RWPE2 (cell line): ENCODE data around the gene PLEKHA8.
"Not testable (repeated sequence)": the region's sequence is repeated elsewhere in the genome, so short reads cannot be mapped to it uniquely, and the experiment has no call there.

Experiments used
- ATAC-seq: fragments of 200-7000 bp; cut with Tn5 transposase; 3 replicates; pipeline ENCODE4 v1.9.1; 2021; ENCODE audit warnings: low read depth
- DNase-seq: peaks from one replicate; pipeline ENCODE4 v3.0.0-alpha.2; 2020; ENCODE audit warnings: low spot score
- H3K27ac ChIP-seq: fragments of 450-650 bp; 2 replicates; pipeline ENCODE4 v1.5.1; 2017; ENCODE audit warnings: mild to moderate bottlenecking; ENCODE audit not compliant: poor library complexity, severe bottlenecking
- H3K27me3 ChIP-seq: fragments of 250-450 bp; sonication (Bioruptor Pico); 2 replicates; pipeline ENCODE4 v1.5.1; 2021; ENCODE audit warnings: mild to moderate bottlenecking, moderate library complexity; ENCODE audit not compliant: insufficient read depth, poor library complexity, severe bottlenecking
- H3K36me3 ChIP-seq: fragments of 250-450 bp; sonication (Bioruptor Pico); 2 replicates; pipeline ENCODE4 v1.5.1; 2020; ENCODE audit warnings: low read depth, mild to moderate bottlenecking, moderate library complexity
- H3K4me1 ChIP-seq: fragments of 250-450 bp; sonication (Bioruptor Pico); 2 replicates; pipeline ENCODE4 v1.5.1; 2021; ENCODE audit warnings: mild to moderate bottlenecking, moderate library complexity; ENCODE audit not compliant: insufficient read depth, poor library complexity, severe bottlenecking
- H3K4me3 ChIP-seq: fragments of 250-450 bp; sonication (Bioruptor Pico); 2 replicates; pipeline ENCODE4 v1.5.1; 2021; ENCODE audit warnings: mild to moderate bottlenecking, moderate library complexity; ENCODE audit not compliant: severe bottlenecking
- H3K9me3 ChIP-seq: fragments of 250-450 bp; sonication (Bioruptor Pico); 2 replicates; pipeline ENCODE4 v1.5.1; 2021; ENCODE audit warnings: mild to moderate bottlenecking, moderate library complexity; ENCODE audit not compliant: severe bottlenecking
- CTCF ChIP-seq: fragments of 450-650 bp; IDR thresholded peaks from one replicate; pipeline ENCODE4 v1.5.1; 2017; ENCODE audit warnings: mild to moderate bottlenecking, moderate library complexity; ENCODE audit not compliant: poor library complexity, severe bottlenecking

The PLEKHA8 gene

GRCh38 chr7:30091491-30091912 is 63.3 kb downstream of the PLEKHA8 start:
- H3K36me3 ChIP-seq: no peaks in the 10 kb centered on the region
- H3K27me3 ChIP-seq: no peaks in the 10 kb centered on the region
- no peak for TF ChIP-seq CTCF
- H3K4me3 ChIP-seq: no peak overlapping the region
- no peaks in the 10 kb centered on the region for H3K9me3 ChIP-seq
- H3K4me1 ChIP-seq: peaks cover 7% of the 10 kb centered on the region
- peak; percentile 97 for ATAC-seq
- H3K27ac ChIP-seq: peak overlapping the region; percentile 48
- no peak for DNase-seq

DNA sequence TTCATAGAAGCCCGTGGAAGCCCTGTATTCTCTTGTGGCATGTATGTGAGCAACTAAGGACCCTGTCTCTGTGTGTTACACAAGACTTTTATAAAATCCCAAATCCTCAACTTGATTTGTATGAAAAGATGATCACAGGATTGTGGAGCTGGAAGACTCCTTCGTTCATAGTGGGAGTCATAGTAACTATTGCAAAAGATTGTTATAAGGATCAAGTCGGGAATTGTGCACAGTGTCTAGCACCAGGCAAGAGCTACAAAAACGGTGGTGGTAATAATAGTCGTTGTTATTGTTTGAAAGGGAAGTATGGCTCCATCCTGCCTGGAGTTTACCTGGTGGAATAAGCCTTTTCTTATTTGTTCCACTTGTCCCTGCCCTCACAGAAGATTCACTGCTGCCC is 63.8 kb downstream of the PLEKHA8 start:
- Histone ChIP-seq H3K4me3 (no peak overlapping the region), H3K27me3 (no peaks in the 10 kb centered on the region), H3K9me3 (no peaks in the 10 kb centered on the region), H3K27ac (peak overlapping the region; percentile 48), H3K36me3 (no peaks in the 10 kb centered on the region), H3K4me1 (peaks cover 7% of the 10 kb centered on the region)
- no peak for TF ChIP-seq CTCF
- no peak for ATAC-seq
- DNase-seq: no peak

DNA sequence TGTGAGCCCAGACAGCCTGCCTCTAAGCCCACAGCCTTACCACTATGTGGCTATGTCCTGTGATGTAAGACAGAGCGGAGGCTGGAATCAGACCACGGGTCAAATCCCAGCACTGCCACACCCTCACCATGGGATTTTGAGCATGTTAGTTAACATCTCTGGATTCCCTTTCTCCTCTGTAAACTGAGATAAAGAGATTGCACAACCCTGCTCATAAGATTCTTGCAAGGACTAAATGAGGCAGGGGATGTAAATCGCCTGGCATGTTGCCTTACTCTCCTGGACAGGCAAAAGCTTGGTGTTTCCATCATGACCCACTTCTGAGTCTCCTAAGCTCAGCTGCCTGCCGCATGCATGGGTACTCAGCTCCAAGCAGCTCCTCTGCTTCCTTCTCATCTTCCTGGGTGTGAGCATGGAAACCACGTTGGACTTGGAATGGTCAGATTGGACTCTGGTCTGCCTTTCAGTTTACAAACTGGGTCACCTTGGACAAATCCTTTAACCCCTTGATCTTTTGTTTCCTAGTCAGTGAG is 65.3 kb downstream of the PLEKHA8 start:
- no peak for DNase-seq
- ATAC-seq: no peak
- Histone ChIP-seq H3K27me3 (no peaks in the 10 kb centered on the region), H3K9me3 (no peaks in the 10 kb centered on the region), H3K27ac (no peak overlapping the region), H3K4me3 (no peak overlapping the region), H3K36me3 (no peaks in the 10 kb centered on the region), H3K4me1 (peaks cover 7% of the 10 kb centered on the region)
- TF ChIP-seq CTCF: no peak

DNA sequence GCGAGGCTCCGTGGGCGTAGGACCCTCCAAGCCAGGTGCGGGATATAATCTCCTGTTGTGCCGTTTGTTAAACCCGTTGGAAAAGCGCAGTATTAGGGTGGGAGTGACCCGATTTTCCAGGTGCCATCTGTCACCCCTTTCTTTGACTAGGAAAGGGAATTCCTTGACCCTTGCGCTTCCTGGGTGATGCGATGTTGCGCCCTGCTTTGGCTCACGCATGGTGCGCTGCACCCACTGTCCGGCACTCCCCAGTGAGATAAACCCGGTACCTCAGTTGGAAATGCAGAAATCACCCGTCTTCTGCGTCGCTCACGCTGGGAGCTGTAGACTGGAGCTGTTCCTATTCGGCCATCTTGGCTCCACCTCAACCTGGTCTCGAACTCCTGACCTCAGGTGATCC is 70.4 kb downstream of the PLEKHA8 start:
- not testable (repeated sequence) for ATAC-seq, H3K4me1 ChIP-seq, H3K27ac ChIP-seq, H3K9me3 ChIP-seq, DNase-seq, H3K27me3 ChIP-seq, H3K36me3 ChIP-seq, H3K4me3 ChIP-seq

- no peaks in the 10 kb centered on the region for H3K36me3 ChIP-seq
- no peak for DNase-seq
- H3K4me1 ChIP-seq: no peaks in the 10 kb centered on the region
- H3K27me3 ChIP-seq: no peaks in the 10 kb centered on the region
- no peak for TF ChIP-seq CTCF
- no peak overlapping the region for H3K4me3 ChIP-seq
- no peaks in the 10 kb centered on the region for H3K9me3 ChIP-seq
- ATAC-seq: no peak
- H3K27ac ChIP-seq: no peak overlapping the region
Measured at GRCh38 chr7:30102281-30102680, 74.1 kb downstream of the PLEKHA8 start.
